Activated naive CD4-positive, alpha-beta T cell treated with anti-CD3 and anti-CD28 coated beads, Interleukin-2, amount 10 ng/mL, durations not matched to agents 7 days and 5 days (primary cell): Measurements from ENCODE around the gene PLXNA4.

Experiments
- CTCF ChIA-PET: fragments of 350-600 bp; sonication (Branson Sonifier 250); formaldehyde crosslinking; loops from one replicate; lab custom pipeline; 2021; ENCODE audit warnings: antibody characterized with exemption; lab: Charles Lee
- DNase-seq: peaks from one replicate; pipeline ENCODE4 v3.0.0-alpha.2; 2020
- H3K27ac Mint-ChIP-seq: one replicate; pipeline ENCODE4 v1.8.0; 2021; ENCODE audit warnings: mild to moderate bottlenecking, moderate library complexity, mixed read lengths
- H3K27me3 Mint-ChIP-seq: one replicate; pipeline ENCODE4 v1.8.0; 2021; ENCODE audit warnings: mild to moderate bottlenecking, mixed read lengths
- H3K36me3 Mint-ChIP-seq: one replicate; pipeline ENCODE4 v1.8.0; 2021; ENCODE audit warnings: mixed read lengths
- H3K4me1 Mint-ChIP-seq: one replicate; pipeline ENCODE4 v1.8.0; 2021; ENCODE audit warnings: mixed read lengths
- H3K4me3 Mint-ChIP-seq: one replicate; pipeline ENCODE4 v1.8.0; 2021; ENCODE audit warnings: mild to moderate bottlenecking, moderate library complexity, mixed read lengths
- H3K9me3 Mint-ChIP-seq: one replicate; pipeline ENCODE4 v1.8.0; 2021; ENCODE audit warnings: mixed read lengths

The PLXNA4 gene

DNA sequence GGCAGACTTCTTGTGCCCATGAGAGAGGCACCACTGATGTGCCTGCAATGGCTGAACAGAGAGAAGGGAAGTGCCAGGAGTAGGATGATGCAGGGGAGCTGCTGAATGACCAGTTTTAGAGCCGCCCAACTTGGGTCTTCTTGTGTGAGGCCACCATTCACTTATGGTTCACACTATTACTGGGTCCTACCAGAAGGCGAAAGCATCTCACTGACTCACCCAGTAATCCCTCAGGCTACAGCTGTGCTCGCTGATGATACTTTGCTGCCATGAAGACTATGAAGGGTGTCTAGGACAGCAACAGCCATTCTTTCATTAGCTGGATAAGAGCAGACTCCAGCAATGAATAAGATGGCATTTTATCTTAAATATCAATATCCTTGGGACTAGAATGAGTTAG lies 47.6 kb downstream of the PLXNA4 start:
- Mint-ChIP-seq H3K27ac (no peak overlapping the region), H3K9me3 (no peaks in the 10 kb centered on the region), H3K27me3 (peaks cover 19% of the 10 kb centered on the region), H3K4me1 (peaks cover 52% of the 10 kb centered on the region), H3K4me3 (no peak overlapping the region), H3K36me3 (peaks cover 52% of the 10 kb centered on the region)
- CTCF ChIA-PET, result interaction anchor here (0.9 kb wide), 1 partner anchor 11 kb away, joined by 3 read pairs; no protein-coding TSS in a partner anchor
- no peak for DNase-seq

DNA sequence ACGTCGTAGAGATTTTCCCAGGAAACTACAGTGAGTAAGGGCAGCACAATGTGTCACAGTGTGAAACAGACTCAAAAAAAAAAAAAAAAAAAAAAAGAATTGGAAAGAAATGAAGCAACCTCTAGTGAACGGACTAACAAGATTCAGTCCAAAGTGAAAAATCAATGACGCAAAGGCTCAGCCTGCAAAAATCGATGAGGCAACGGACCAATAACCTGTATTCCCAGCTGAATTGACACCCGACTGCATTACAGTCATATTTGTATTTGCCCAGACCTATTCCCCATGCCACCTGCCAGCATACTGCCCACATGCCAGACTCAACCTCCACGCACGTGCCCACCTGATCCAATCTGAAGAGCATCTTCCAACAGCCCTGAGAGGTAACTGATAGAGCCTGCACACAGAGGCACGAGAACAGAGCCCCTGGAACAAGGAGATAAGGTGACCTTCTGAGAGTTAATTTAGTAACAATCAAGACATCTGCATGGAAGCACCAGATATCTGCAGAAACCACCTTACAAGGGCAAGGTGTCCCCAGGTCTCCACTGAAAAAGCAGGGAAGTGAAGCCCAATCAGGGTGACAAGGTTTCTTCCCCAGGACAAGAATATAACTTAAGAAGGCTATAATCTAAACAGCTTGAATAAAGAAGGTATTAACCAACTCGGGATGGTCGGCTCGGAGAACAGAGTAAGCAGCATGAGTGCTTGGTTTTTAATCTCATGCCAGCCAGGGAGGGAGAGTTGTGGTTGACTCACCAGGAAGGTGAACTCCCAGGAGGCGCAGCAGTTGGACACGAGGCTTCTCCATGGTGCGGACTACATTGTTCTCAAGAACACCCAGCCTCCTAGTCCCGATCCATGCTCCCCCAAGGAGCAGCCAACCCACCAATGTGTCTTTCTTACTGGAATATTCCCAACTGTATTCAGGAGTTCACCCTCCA lies 48.5 kb downstream of the PLXNA4 start:
- H3K36me3 Mint-ChIP-seq, result peaks cover 54% of the 10 kb centered on the region
- CTCF ChIA-PET, result no interaction called here
- no peak for DNase-seq
- peaks cover 21% of the 10 kb centered on the region for H3K27me3 Mint-ChIP-seq
- no peak overlapping the region for H3K4me3 Mint-ChIP-seq
- peaks cover 46% of the 10 kb centered on the region for H3K4me1 Mint-ChIP-seq
- no peak overlapping the region for H3K27ac Mint-ChIP-seq
- H3K9me3 Mint-ChIP-seq, result no peaks in the 10 kb centered on the region

- peaks cover 34% of the 10 kb centered on the region for H3K4me1 Mint-ChIP-seq
- H3K27me3 Mint-ChIP-seq, result peaks cover 21% of the 10 kb centered on the region
- peaks cover 59% of the 10 kb centered on the region for H3K36me3 Mint-ChIP-seq
- no peaks in the 10 kb centered on the region for H3K9me3 Mint-ChIP-seq
- no peak for DNase-seq
- peak overlapping the region; percentile 1 for H3K27ac Mint-ChIP-seq
- H3K4me3 Mint-ChIP-seq, result no peak overlapping the region
- CTCF ChIA-PET, result interaction anchor here (0.6 kb wide), 1 partner anchor 97 kb away, joined by 3 read pairs; no protein-coding TSS in a partner anchor
Measured at GRCh38 chr7:132526111-132526740, 50.0 kb downstream of the PLXNA4 start.

DNA sequence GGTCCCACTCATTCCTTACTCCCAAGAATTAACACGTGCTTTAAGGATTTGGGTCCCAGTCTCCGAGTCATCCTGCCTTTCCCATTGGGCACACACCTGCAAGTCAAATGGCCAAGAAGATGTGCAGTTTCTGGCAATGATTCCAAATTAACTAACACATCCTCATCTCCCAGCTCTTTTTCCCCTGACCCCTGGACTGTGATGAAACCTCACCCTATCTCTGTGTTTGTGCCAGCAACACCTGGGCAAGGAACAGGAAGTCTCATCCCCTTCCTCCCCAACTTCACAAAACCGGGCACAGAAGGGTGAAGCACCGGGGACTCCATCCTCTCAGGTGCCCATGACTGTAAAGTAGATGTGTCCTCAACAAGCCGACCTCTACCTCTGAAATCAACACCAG lies 54.8 kb downstream of the PLXNA4 start:
- CTCF ChIA-PET, result no interaction called here
- Mint-ChIP-seq H3K9me3 (no peaks in the 10 kb centered on the region), H3K27me3 (peaks cover 35% of the 10 kb centered on the region), H3K36me3 (peaks cover 56% of the 10 kb centered on the region), H3K4me3 (no peak overlapping the region), H3K4me1 (peaks cover 31% of the 10 kb centered on the region), H3K27ac (no peak overlapping the region)
- no peak for DNase-seq

- H3K27ac Mint-ChIP-seq, result no peak overlapping the region
- H3K4me1 Mint-ChIP-seq, result peaks cover 25% of the 10 kb centered on the region
- no peaks in the 10 kb centered on the region for H3K9me3 Mint-ChIP-seq
- peaks cover 52% of the 10 kb centered on the region for H3K36me3 Mint-ChIP-seq
- peaks cover 31% of the 10 kb centered on the region for H3K27me3 Mint-ChIP-seq
- CTCF ChIA-PET, result no interaction called here
- DNase-seq, result no peak
- H3K4me3 Mint-ChIP-seq, result no peak overlapping the region
Measured at GRCh38 chr7:132520591-132521280, 55.5 kb downstream of the PLXNA4 start.

GRCh38 chr7:132519936-132520335 lies 56.3 kb downstream of the PLXNA4 start:
- peaks cover 37% of the 10 kb centered on the region for H3K27me3 Mint-ChIP-seq
- H3K36me3 Mint-ChIP-seq, result peaks cover 56% of the 10 kb centered on the region
- no peak overlapping the region for H3K27ac Mint-ChIP-seq
- H3K9me3 Mint-ChIP-seq, result no peaks in the 10 kb centered on the region
- H3K4me1 Mint-ChIP-seq, result peaks cover 25% of the 10 kb centered on the region
- no peak overlapping the region for H3K4me3 Mint-ChIP-seq
- no peak for DNase-seq
- CTCF ChIA-PET, result interaction anchor here (1.3 to 1.4 kb wide), 2 partner anchors 18 to 24 kb away, joined by 3 to 4 read pairs; no protein-coding TSS in a partner anchor

DNA sequence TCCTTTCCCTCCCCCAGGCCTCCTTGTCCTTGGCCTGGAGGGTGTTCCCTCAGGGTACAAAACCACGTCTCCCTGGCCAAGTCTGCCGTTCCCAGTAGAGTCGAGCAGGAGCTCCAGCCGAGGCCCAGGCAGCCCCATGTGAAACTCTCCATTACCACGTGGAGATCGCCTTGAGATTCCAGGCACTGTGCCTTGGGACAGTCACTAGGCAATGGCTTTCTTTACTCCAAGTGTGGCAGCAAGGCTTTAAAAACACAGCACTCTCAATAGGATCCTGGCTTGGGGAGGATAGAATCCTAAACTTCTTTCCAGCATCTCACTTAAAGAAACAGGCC lies 57.5 kb downstream of the PLXNA4 start:
- Mint-ChIP-seq H3K27me3 (peaks cover 39% of the 10 kb centered on the region), H3K9me3 (no peaks in the 10 kb centered on the region), H3K4me1 (peaks cover 27% of the 10 kb centered on the region), H3K27ac (no peak overlapping the region), H3K4me3 (no peak overlapping the region), H3K36me3 (peaks cover 59% of the 10 kb centered on the region)
- CTCF ChIA-PET, result interaction anchor here (0.7 to 3.6 kb wide), 8 partner anchors 11 to 125 kb away, joined by 3 to 10 read pairs (median 4); no protein-coding TSS in a partner anchor
- no peak for DNase-seq

- Mint-ChIP-seq H3K27me3 (peaks cover 34% of the 10 kb centered on the region), H3K4me1 (peaks cover 29% of the 10 kb centered on the region), H3K27ac (no peak overlapping the region), H3K4me3 (no peak overlapping the region), H3K9me3 (no peaks in the 10 kb centered on the region), H3K36me3 (peaks cover 57% of the 10 kb centered on the region)
- CTCF ChIA-PET, result interaction anchor here (0.6 to 3.6 kb wide), 14 partner anchors 10 to 124 kb away, joined by 3 to 10 read pairs (median 4); no protein-coding TSS in a partner anchor
- DNase-seq, result no peak
Measured at GRCh38 chr7:132518102-132518838, 58.0 kb downstream of the PLXNA4 start.

DNA sequence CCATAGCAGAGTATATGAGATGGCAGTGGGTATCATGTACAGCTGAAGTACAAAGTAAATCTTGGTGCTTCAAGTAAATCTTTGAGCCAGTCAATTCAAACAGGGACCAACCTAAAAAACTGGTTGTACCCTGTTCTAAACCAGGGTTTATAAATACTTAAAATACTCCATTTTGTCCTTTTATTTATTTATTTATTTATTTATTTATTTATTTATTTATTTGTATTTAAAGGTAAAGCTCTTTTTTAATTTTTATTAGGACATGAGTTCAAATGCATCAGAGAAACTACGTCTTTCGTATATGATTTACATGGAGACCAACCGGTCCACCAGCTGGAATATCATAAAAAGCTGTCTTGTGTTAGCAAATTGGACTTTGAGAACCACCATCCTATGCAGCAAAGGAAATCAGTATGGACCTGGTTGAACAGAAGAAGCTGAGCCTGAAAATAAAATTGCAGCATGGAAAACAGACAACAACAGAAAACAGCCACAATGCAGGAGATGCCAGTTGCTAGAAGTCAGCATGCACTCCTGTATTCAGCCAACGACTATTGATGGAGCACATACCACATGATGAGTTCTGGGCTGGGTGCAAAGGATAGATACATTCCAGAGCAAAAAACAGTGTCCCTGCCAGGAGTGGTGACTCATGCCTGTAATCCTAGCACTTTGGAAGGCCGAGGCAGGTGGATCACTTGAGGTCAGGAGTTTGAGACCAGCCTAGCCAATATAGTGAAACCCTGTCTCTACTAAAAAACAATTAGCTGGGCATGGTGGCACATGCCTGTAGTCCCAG lies 60.0 kb downstream of the PLXNA4 start:
- Mint-ChIP-seq H3K36me3 (peaks cover 49% of the 10 kb centered on the region), H3K27ac (no peak overlapping the region), H3K27me3 (peaks cover 36% of the 10 kb centered on the region), H3K4me3 (no peak overlapping the region), H3K4me1 (peaks cover 44% of the 10 kb centered on the region), H3K9me3 (no peaks in the 10 kb centered on the region)
- no peak for DNase-seq
- CTCF ChIA-PET, result interaction anchor here (1.0 to 3.6 kb wide), 6 partner anchors 14 to 122 kb away, joined by 3 to 10 read pairs (median 4); no protein-coding TSS in a partner anchor

DNA sequence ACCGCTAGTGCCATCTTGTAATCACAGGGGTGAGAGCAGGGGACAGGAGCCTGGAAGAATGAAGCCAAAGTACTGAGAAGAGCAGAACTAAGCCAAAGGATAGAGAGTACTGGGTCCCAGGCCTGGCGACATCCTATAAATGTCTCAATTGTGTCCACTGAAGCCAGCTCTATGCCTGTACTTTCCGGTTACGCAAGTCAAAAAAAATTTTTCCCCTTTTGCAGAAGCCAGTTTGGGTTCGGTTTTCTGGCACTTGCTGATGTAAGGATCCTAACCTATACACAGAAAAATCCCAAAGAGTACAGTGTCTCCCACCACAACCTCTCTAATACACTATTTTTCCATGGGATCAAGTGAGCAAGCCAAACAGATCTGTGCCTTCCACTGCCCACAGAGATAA lies 61.1 kb downstream of the PLXNA4 start:
- no peak overlapping the region for H3K4me3 Mint-ChIP-seq
- CTCF ChIA-PET, result interaction anchor here (1.0 to 3.6 kb wide), 3 partner anchors 64 to 121 kb away, joined by 3 to 10 read pairs (median 4); no protein-coding TSS in a partner anchor

DNA sequence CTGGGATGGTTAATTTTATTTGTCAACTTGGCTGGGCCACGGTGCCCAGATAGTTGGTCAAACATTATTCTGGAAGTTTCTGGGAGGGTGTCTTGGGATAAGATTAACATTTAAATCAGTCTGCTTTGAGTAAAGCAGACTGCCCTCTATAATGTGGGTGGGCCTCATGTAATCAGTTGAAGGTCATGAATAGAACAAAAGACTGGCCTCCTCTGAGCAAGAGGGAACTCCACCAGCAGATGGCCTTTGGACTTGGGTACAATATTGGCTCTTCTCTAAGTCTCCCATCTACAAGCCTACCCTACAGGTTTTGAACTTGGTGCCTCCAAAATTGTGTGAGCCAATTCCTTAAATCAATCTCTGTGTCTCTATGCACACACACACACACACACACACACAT lies 61.8 kb downstream of the PLXNA4 start:
- Mint-ChIP-seq H3K4me3 (no peak overlapping the region), H3K27me3 (peaks cover 27% of the 10 kb centered on the region), H3K27ac (no peak overlapping the region), H3K9me3 (no peaks in the 10 kb centered on the region), H3K36me3 (peaks cover 45% of the 10 kb centered on the region), H3K4me1 (peaks cover 53% of the 10 kb centered on the region)
- CTCF ChIA-PET, result no interaction called here
- DNase-seq, result no peak

More for the DNA sequence above, 61.1 kb downstream of the PLXNA4 start:
- peaks cover 49% of the 10 kb centered on the region for H3K36me3 Mint-ChIP-seq
- H3K27me3 Mint-ChIP-seq, result peaks cover 32% of the 10 kb centered on the region
- H3K9me3 Mint-ChIP-seq, result no peaks in the 10 kb centered on the region
- H3K4me1 Mint-ChIP-seq, result peaks cover 51% of the 10 kb centered on the region
- DNase-seq, result no peak
- no peak overlapping the region for H3K27ac Mint-ChIP-seq

DNA sequence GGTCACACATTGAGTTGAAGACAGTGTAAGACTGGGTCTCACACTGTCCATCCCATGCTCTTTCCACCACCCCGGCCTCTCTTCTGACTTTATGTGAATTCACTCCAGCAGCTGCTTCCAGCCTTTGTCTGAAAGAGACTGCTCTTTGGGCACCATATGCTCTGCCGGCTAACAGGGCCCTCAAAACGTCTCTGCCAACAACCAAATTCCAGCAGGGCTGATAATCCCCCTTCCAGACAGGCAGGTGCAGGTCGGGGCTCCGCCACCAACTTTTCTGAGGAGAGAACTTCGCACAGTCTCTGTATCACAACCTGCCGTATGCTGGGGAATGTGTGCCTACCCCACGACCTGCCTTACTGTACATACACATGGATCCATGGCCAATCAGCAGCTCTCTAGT lies 64.3 kb downstream of the PLXNA4 start:
- Mint-ChIP-seq H3K27ac (no peak overlapping the region), H3K9me3 (no peaks in the 10 kb centered on the region), H3K4me1 (peaks cover 49% of the 10 kb centered on the region), H3K4me3 (no peak overlapping the region), H3K36me3 (peaks cover 52% of the 10 kb centered on the region), H3K27me3 (peaks cover 21% of the 10 kb centered on the region)
- no peak for DNase-seq
- CTCF ChIA-PET, result interaction anchor here (1.1 to 1.8 kb wide), 3 partner anchors 44 to 191 kb away, joined by 3 to 7 read pairs (median 3); no protein-coding TSS in a partner anchor
